Activated naive CD8-positive, alpha-beta T cell treated with anti-CD3 and anti-CD28 coated beads for 36 hours (primary cell): ENCODE measurements around the gene ADGRA3. TPM values are rescaled to one million over a fixed set of nuclear protein-coding genes. Genes with fewer than 3 reads are reported as not detected.

Source experiments
- DNase-seq: peaks from one replicate; pipeline ENCODE4 v3.0.0; 2021
- H3K27ac Mint-ChIP-seq: one replicate; pipeline ENCODE4 v1.8.0; 2022; ENCODE audit warnings: mild to moderate bottlenecking, moderate library complexity, mixed read lengths
- H3K27me3 Mint-ChIP-seq: one replicate; pipeline ENCODE4 v1.8.0; 2022; ENCODE audit warnings: mild to moderate bottlenecking, mixed read lengths
- H3K36me3 Mint-ChIP-seq: one replicate; pipeline ENCODE4 v1.8.0; 2021; ENCODE audit warnings: mild to moderate bottlenecking, mixed read lengths
- H3K4me1 Mint-ChIP-seq: one replicate; pipeline ENCODE4 v1.8.0; 2021; ENCODE audit warnings: mixed read lengths
- H3K4me3 Mint-ChIP-seq: one replicate; pipeline ENCODE4 v1.8.0; 2022; ENCODE audit warnings: mild to moderate bottlenecking, moderate library complexity, mixed read lengths
- H3K9me3 Mint-ChIP-seq: one replicate; pipeline ENCODE4 v1.8.0; 2022; ENCODE audit warnings: mixed read lengths
- total RNA-seq, 2 experiments: library from RNA; stranded (reverse); gene quantifications; one replicate each; pipeline ENCODE4 v1.2.3, GENCODE V29; 2021

The ADGRA3 gene
- total RNA-seq, 2 experiments from 2014 or later: 12.0 to 13.8 TPM

DNA sequence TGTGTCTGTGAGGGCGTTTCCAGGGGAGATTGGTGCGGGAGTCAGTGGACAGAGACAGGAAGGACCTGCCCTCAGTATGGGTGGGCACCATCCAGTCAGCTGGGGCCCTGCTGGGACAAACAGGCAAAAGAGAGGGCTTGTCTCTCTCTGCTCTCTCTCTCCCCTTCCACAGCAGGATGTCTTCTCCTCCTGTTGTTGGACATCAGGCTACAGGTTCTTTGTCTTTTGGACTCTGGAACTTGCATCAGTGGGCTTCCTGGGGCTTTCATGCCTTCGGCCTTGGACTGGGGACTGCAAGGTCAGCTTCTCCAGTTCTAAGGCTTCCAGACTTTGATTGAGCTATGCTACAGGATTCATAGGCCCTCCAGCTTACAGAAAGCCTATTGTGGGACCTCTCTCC, 59.6 kb downstream of the ADGRA3 start:
- Mint-ChIP-seq H3K9me3 (no peaks in the 10 kb centered on the region), H3K4me3 (no peak overlapping the region), H3K27ac (no peak overlapping the region), H3K27me3 (no peaks in the 10 kb centered on the region), H3K4me1 (no peaks in the 10 kb centered on the region), H3K36me3 (peaks cover 9% of the 10 kb centered on the region)
- DNase-seq: no peak

DNA sequence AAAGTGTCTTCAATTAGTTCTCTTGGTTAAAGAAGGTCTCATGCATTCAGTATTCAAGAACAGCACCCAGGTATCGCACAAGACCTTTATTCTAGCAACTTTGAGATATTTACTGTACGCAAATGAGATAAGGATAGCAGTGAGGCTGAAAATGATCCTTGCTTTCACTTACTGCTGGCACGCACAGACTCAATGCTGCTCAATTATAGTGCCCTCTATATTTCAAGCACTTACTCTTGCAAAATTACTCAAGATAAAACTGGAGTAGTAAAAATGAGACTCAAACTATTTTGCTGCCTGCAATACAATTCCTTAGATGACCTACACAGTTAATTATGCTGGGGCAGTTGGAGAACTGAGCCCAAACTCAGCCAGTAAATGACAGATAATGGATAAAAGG, 60.9 kb downstream of the ADGRA3 start:
- H3K4me3 Mint-ChIP-seq: no peak overlapping the region
- H3K4me1 Mint-ChIP-seq: no peaks in the 10 kb centered on the region
- H3K36me3 Mint-ChIP-seq: peaks cover 9% of the 10 kb centered on the region
- DNase-seq: no peak
- H3K9me3 Mint-ChIP-seq: no peaks in the 10 kb centered on the region
- H3K27ac Mint-ChIP-seq: no peak overlapping the region
- no peaks in the 10 kb centered on the region for H3K27me3 Mint-ChIP-seq

DNA sequence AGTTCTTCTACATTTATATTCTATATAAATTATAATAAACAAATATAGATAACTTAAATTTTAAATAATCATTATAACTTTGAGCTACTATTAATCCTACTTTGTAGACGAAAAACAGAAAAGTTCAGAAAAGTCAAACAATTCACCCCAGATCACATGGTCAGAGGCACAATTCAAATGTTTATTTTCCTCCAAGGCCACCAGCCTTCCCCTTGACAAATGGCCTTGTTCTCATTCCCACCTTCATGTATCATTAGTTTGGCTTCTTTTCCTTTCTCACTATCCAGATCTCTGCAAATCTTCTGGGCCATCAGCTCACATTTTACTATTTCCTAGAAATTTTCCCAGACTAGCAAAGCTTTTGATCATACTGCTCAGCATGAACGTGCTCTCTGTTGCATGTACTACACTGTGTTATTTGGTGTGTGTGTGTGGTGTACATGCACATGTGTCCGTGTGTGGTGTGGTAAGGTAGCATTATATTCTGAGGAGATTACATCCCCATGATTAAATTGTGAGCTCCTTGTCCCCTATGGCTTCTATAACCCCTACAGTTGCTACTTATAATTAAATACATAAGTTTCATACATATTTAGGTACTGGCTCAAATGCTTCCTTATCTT, 61.5 kb downstream of the ADGRA3 start:
- Mint-ChIP-seq H3K4me1 (no peaks in the 10 kb centered on the region), H3K9me3 (no peaks in the 10 kb centered on the region), H3K27ac (no peak overlapping the region), H3K27me3 (no peaks in the 10 kb centered on the region), H3K36me3 (peaks cover 9% of the 10 kb centered on the region), H3K4me3 (no peak overlapping the region)
- DNase-seq: no peak

DNA sequence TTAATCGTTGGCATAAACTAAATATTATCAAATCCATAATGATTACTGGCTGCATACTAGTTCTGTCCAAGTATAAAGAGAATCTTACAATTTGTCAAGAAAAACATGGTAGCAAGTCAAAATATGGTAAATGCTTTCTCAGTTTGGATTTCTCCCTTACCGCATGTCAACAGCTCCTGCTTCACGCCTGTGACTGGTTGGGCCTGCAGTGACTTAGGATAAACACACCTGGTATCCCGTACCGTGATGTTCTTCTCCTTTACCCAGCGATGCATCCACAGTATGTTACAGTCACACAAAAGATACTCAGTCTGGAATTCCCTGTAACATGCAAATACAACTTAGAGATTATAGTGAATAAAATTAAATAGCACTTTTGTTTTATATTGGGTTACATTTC, 71.1 kb downstream of the ADGRA3 start:
- DNase-seq: no peak
- peak overlapping the region; percentile 98 for H3K27ac Mint-ChIP-seq
- H3K4me3 Mint-ChIP-seq: peak overlapping the region; percentile 79
- H3K9me3 Mint-ChIP-seq: peaks cover 3% of the 10 kb centered on the region
- peaks cover 38% of the 10 kb centered on the region for H3K36me3 Mint-ChIP-seq
- H3K4me1 Mint-ChIP-seq: peaks cover 26% of the 10 kb centered on the region
- no peaks in the 10 kb centered on the region for H3K27me3 Mint-ChIP-seq

DNA sequence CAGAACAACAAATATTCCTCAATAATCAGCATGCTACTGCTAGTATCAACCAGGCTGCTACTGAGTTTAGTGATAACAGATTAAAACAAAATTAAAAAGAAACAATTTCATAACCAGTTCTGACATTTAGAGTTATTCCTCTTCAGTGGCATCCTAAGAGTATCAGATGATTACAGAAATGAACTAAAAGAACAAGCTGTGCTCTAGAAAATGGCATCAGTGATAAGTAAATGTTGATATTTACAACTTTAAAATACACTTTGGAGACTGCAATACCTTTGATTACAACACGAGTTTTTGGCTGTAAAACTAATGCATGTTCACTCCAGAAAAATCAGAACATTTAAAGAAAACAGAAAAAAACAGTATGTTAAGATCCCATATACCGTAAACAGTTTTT, 72.9 kb downstream of the ADGRA3 start:
- Mint-ChIP-seq H3K27ac (no peak overlapping the region), H3K27me3 (no peaks in the 10 kb centered on the region), H3K4me1 (peaks cover 26% of the 10 kb centered on the region), H3K4me3 (no peak overlapping the region), H3K36me3 (peaks cover 39% of the 10 kb centered on the region), H3K9me3 (peaks cover 3% of the 10 kb centered on the region)
- DNase-seq: no peak

DNA sequence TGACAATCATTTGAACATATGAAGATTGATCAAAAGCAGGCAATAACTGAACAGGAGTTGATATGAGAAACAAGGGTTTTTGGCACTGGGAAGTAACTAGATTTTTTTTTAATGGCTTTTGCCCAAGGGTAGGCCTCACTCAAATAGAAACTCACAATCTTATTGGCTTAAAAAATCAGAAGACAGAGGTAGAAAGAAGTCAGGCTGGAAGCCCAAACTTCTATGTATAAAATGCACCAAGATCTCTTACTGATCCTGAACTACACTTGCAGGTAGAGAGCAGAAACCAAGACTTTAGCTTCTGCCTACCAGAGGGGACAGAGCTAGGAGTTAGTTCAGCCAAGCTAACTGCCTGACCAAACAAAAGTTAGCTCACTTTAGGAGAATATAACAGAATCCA, 74.9 kb downstream of the ADGRA3 start:
- Mint-ChIP-seq H3K9me3 (peaks cover 3% of the 10 kb centered on the region), H3K27ac (no peak overlapping the region), H3K4me3 (no peak overlapping the region), H3K4me1 (peaks cover 23% of the 10 kb centered on the region), H3K36me3 (peaks cover 37% of the 10 kb centered on the region), H3K27me3 (no peaks in the 10 kb centered on the region)
- no peak for DNase-seq

DNA sequence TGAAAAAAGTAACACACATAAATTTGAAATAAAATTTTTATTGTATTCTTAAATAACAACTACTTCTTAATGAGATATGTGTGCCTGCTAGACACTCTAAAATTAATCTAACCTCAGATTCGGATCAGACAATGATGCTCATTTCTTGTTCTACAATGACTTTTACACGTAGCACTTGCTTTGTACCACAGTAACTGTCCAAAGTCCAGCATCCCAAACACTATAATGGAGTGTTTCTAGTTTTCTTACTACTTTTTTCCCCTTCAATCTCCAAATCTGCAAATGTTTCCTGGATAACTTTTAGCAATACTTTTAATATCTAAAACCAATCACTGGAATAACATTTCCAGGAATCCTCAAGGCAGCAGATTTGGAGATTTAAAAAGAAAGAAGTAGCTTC, 75.9 kb downstream of the ADGRA3 start:
- no peaks in the 10 kb centered on the region for H3K27me3 Mint-ChIP-seq
- peaks cover 17% of the 10 kb centered on the region for H3K4me1 Mint-ChIP-seq

DNA sequence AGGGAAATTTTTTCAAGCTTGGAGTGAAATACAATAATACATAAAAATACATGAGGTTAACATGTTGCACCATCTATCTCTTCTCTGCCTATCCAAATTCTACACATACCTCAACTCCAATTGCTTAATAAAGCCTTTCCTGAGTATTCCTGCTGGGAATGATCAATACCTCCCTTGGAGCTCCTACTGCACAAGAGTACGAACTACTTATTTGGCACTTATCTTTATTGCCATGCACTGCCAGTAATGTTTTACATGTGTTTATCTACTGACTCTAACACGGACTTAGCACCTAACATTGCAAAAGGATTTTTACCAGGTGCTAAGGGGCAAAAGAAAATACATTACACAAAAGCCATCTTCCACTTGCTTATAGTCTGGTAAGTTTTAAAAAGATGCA, 80.2 kb downstream of the ADGRA3 start:
- H3K9me3 Mint-ChIP-seq: no peaks in the 10 kb centered on the region
- no peaks in the 10 kb centered on the region for H3K27me3 Mint-ChIP-seq
- H3K36me3 Mint-ChIP-seq: peaks cover 20% of the 10 kb centered on the region
- peaks cover 8% of the 10 kb centered on the region for H3K4me1 Mint-ChIP-seq
- no peak overlapping the region for H3K27ac Mint-ChIP-seq
- no peak for DNase-seq
- H3K4me3 Mint-ChIP-seq: no peak overlapping the region

More for the DNA sequence above, 75.9 kb downstream of the ADGRA3 start:
- DNase-seq: no peak
- no peak overlapping the region for H3K4me3 Mint-ChIP-seq
- H3K36me3 Mint-ChIP-seq: peaks cover 29% of the 10 kb centered on the region
- no peak overlapping the region for H3K27ac Mint-ChIP-seq
- H3K9me3 Mint-ChIP-seq: peaks cover 3% of the 10 kb centered on the region

DNA sequence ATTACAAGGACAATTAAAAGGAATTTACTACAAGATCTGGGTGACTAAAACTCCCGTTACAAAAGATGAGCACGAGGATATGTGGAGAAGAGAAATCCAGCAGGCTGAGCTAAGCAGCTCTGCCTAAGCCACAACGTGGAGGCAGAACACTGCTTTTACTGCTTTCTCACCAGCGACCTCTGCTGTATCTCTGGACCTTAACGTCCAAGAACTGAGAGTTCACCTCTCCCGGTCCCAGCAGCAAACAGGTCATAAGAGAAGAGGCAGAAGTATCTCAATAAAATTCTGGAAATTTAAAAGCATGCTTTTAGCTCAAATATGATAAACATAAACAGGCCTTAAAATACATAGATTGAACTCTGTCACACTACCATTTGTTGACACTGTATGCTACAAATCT, 81.0 kb downstream of the ADGRA3 start:
- no peaks in the 10 kb centered on the region for H3K27me3 Mint-ChIP-seq
- H3K27ac Mint-ChIP-seq: peak overlapping the region; percentile 15
- DNase-seq: no peak
- H3K9me3 Mint-ChIP-seq: peaks cover 3% of the 10 kb centered on the region
- H3K4me3 Mint-ChIP-seq: no peak overlapping the region
- peaks cover 25% of the 10 kb centered on the region for H3K36me3 Mint-ChIP-seq
- H3K4me1 Mint-ChIP-seq: peaks cover 8% of the 10 kb centered on the region

DNA sequence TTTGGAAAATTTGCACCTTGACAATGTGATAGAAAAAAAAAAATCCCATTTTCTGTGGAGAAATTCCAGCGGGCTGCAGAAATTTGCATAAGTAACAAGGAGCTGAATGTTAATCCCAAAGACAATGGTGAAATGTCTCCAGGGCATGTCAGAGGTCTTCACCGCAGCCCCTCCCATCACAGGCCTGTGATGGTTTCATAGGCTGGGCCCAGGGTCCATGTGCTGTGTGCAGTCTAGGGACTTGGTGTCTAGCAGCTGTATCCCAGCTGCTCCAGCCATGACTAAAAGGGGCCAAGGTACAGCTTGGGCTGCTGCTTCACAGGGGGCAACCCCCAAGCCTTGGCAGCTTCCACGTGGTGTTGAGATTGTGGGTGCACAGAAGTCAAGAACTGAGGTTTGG, 85.2 kb downstream of the ADGRA3 start:
- peaks cover 8% of the 10 kb centered on the region for H3K4me1 Mint-ChIP-seq
- no peak for DNase-seq
- H3K9me3 Mint-ChIP-seq: peaks cover 3% of the 10 kb centered on the region
- no peak overlapping the region for H3K4me3 Mint-ChIP-seq
- peaks cover 23% of the 10 kb centered on the region for H3K36me3 Mint-ChIP-seq
- H3K27me3 Mint-ChIP-seq: no peaks in the 10 kb centered on the region
- H3K27ac Mint-ChIP-seq: no peak overlapping the region

DNA sequence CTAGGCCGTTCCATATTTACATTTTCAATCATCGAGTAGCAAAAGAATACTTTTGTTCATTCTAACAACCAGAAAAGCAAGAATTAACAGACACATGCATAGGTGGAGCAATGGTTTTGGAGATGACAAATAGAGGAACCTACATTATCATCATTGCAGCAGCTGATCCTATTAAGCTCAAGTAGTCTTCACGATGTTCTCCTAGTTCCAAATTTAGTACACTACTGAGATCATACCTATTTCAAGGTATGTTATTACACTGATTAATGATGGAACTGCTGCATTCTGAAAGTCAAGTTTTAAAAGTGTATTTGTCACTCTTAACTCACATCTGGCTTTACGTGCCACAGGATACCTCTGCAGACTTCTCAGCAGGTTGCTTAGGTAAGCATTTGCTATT, 87.4 kb downstream of the ADGRA3 start:
- DNase-seq: no peak
- H3K27me3 Mint-ChIP-seq: no peaks in the 10 kb centered on the region

DNA sequence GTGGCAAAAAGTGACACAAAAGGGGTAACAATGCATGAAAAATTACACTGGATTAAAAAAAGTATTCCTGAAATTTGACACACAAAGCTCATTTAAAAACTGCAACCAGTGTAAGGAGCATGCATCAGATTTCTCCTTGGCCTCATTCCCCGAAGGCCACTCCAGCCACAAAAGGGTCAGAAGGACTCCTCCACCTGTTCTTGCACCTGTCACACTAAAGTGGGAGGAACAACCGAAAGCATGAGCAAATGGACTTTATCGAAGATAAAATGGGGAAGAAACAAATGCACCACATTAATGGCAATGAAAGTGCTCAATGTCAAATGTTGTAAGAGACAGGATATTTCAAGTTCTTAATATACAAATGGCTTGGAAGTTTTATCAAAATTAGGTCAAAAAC, 88.2 kb downstream of the ADGRA3 start:
- Mint-ChIP-seq H3K36me3 (peaks cover 26% of the 10 kb centered on the region), H3K4me1 (peaks cover 8% of the 10 kb centered on the region)

More for the DNA sequence above, 87.4 kb downstream of the ADGRA3 start:
- Mint-ChIP-seq H3K9me3 (peaks cover 3% of the 10 kb centered on the region), H3K4me3 (no peak overlapping the region), H3K36me3 (peaks cover 25% of the 10 kb centered on the region), H3K27ac (no peak overlapping the region), H3K4me1 (peaks cover 8% of the 10 kb centered on the region)

DNA sequence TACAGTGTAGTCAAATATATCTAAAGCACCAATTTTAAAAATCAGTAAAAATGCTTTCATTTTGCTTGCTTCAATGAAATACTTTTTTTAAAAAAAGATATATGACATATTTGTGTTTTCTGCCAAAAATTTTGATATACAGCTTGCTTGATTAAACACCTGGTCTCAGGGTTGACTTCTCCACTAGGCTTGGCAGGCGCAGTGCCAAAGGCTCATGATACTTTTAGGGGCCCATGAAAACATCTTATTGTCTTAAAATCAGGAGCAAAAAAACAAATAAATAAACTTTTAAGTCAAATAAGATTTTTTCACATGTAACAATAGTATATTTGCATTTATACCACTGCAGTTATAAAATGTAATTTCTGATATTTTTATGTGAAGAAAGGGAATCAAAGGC, 95.6 kb downstream of the ADGRA3 start:
- no peaks in the 10 kb centered on the region for H3K27me3 Mint-ChIP-seq
- no peaks in the 10 kb centered on the region for H3K9me3 Mint-ChIP-seq
- H3K27ac Mint-ChIP-seq: no peak overlapping the region
- no peak for DNase-seq
- H3K4me3 Mint-ChIP-seq: no peak overlapping the region
- H3K36me3 Mint-ChIP-seq: peaks cover 13% of the 10 kb centered on the region
- H3K4me1 Mint-ChIP-seq: peaks cover 5% of the 10 kb centered on the region

More for the DNA sequence above, 88.2 kb downstream of the ADGRA3 start:
- Mint-ChIP-seq H3K4me3 (no peak overlapping the region), H3K27ac (no peak overlapping the region), H3K9me3 (peaks cover 3% of the 10 kb centered on the region), H3K27me3 (no peaks in the 10 kb centered on the region)
- no peak for DNase-seq

DNA sequence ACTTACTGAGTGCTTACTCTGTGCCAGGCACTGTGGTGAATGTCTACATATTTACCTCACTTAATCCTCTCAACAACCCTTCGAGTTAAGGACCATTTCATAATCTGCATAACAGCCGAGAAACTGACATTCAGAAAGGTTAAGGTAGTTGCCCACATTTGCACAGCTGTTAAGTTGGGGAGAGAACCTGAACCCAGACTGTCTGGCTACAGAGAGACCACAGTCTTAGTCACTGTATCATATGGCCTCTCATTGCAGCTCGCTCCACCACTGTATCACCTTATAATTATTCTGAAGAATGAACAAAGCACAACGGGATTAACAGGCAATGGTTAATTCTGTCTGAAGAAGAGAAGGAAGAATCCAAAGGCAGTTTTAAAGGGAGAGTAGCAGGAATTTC, 98.5 kb downstream of the ADGRA3 start:
- Mint-ChIP-seq H3K9me3 (no peaks in the 10 kb centered on the region), H3K4me1 (peaks cover 5% of the 10 kb centered on the region), H3K36me3 (peaks cover 8% of the 10 kb centered on the region), H3K27ac (no peak overlapping the region), H3K27me3 (no peaks in the 10 kb centered on the region), H3K4me3 (no peak overlapping the region)
- DNase-seq: no peak

DNA sequence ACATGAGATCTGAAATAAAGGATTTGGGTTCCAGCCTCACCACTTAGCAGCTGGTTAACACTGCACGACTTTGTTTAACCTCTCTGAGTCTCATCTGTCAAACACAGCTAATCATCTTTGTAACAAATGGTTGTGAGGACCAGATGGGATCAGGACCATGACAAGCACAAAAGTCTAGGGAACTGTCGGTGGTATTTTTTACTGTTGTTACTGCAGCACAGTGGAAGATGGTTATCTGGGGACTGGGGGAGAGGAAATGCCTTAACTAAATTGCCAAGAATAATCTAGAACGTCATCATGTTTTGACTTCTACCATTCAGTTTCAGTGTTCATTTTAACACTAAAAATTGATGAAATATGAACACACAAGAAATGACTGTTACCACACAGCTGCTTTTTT, 99.5 kb downstream of the ADGRA3 start:
- no peak overlapping the region for H3K27ac Mint-ChIP-seq
- peaks cover 8% of the 10 kb centered on the region for H3K36me3 Mint-ChIP-seq
- H3K9me3 Mint-ChIP-seq: no peaks in the 10 kb centered on the region

DNA sequence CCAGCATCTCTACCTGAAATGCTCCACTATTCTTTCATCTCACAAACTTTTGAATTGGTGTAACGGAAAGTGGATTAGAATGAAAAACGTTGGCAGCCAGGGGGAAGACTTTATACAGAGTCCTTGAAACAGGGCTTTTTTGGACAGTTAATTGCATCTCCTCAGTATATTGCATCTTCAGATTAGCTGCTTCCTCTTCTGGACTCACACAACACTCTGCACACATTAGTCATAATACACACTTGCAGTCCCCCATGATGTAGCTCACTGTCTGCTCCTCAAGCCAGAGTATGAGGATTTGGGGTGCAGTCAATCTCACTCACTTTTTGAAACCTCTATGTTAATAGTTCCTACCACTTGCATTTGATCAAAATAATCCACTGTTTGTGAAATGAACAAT, 101.0 kb downstream of the ADGRA3 start:
- no peak overlapping the region for H3K27ac Mint-ChIP-seq
- peaks cover 8% of the 10 kb centered on the region for H3K36me3 Mint-ChIP-seq
- no peak for DNase-seq
- H3K27me3 Mint-ChIP-seq: no peaks in the 10 kb centered on the region
- H3K4me1 Mint-ChIP-seq: peaks cover 5% of the 10 kb centered on the region
- H3K9me3 Mint-ChIP-seq: no peaks in the 10 kb centered on the region
- no peak overlapping the region for H3K4me3 Mint-ChIP-seq

More for the DNA sequence above, 99.5 kb downstream of the ADGRA3 start:
- Mint-ChIP-seq H3K4me3 (no peak overlapping the region), H3K4me1 (peaks cover 5% of the 10 kb centered on the region), H3K27me3 (no peaks in the 10 kb centered on the region)
- DNase-seq: no peak
